IPS DF 4.7 (cell line): ENCODE results near the gene PPM1A.
"Not testable (repeated sequence)": the region's sequence is repeated elsewhere in the genome, so short reads cannot be mapped to it uniquely, and the experiment has no call there.

Experiments
- DNase-seq: peaks from one replicate; pipeline ENCODE4 v3.0.0-alpha.2; 2013; ENCODE audit warnings: low spot score; ENCODE audit errors: extremely low read depth

PPM1A gene

DNA sequence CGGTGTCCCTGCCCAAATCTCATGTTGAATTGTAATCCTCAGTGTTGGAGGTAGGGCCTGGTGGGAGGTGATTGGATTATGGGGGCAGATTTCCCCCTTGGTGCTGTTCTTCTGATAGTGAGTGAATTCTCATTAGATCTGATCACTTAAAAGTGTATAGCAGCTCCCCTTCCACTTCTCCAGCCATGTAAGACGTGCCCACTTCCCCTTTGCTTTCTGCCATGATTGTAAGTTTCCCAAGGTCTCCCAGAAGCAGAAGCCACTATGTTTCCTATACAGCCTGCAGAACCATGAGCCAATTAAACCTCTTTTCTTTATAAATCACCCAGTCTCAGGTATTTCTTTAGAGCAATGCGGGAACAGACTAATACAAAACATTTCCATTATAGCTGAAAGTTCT is 71.8 kb downstream of the PPM1A start:
- DNase-seq = not testable (repeated sequence)

DNA sequence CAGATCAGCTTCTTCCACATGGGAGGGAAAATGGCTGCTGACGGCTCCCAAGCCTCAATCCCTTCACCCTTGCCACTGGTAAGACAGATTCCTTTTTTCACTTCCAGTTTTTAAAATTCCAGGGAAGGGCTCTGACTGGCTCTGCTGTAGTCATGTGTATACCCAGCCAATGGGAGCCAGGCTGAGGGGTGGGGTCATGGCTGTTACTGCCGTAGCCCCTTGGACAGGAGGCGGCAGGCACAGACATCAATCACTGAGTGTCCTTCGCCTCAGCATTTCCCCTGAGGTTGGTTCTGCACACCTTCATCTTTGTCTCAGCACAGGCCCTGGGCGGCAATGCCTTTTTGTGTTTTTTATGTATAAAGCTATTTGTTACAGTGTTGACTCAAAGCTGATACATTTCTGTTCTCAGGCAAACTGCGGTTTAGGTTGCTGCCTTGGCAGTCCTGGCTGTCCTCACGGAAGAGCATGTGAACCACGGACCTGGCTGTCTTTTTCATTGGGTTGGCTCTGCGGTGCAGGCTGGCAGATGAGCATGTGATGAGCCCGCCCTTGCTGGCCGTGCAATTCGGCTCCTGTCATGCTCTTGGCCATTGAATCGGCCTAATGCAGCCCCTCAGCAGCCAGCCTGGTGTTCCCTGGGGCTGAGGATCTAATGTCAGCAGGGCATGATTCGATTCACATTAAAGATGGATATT is 74.3 kb downstream of the PPM1A start:
- no peak for DNase-seq

DNA sequence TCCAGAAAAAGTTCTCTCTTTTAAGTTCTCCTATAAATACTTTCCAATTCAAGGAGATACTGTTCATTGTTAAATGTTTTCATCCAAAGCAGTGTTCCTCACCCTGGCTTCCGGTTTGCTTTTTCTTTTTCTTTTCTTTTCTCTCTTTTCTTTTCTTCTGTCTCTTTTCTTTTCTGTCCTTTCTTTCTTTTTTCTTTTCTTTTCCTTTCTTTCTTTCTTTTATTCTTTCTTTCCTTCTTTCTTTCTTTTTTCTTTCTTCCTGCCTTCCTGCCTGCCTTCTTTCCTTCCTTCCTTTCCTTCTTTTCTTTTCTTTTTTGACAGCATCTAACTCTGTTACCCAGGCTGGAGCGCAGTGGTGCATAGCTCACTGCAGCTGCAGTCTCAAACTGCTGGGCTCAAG is 75.8 kb downstream of the PPM1A start:
- no peak for DNase-seq

DNA sequence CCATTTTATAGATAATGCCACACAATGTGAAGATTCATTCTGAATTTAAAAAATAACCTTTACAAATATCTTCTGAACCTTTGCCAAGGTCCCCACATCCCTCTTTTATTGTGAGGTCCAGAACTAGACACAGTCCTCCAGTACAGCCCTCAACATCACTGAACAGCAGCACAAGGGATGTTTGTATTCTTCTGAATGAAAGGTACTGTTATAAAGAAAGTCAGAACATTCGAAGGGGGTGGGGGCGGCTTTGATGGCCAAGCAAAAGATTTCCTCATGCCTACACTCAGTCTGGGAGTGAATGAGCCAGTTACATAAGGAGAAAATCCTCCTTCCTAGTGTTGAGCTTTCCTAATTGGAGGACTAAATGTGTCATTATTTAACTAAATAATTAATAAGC is 77.3 kb downstream of the PPM1A start:
- no peak for DNase-seq

DNA sequence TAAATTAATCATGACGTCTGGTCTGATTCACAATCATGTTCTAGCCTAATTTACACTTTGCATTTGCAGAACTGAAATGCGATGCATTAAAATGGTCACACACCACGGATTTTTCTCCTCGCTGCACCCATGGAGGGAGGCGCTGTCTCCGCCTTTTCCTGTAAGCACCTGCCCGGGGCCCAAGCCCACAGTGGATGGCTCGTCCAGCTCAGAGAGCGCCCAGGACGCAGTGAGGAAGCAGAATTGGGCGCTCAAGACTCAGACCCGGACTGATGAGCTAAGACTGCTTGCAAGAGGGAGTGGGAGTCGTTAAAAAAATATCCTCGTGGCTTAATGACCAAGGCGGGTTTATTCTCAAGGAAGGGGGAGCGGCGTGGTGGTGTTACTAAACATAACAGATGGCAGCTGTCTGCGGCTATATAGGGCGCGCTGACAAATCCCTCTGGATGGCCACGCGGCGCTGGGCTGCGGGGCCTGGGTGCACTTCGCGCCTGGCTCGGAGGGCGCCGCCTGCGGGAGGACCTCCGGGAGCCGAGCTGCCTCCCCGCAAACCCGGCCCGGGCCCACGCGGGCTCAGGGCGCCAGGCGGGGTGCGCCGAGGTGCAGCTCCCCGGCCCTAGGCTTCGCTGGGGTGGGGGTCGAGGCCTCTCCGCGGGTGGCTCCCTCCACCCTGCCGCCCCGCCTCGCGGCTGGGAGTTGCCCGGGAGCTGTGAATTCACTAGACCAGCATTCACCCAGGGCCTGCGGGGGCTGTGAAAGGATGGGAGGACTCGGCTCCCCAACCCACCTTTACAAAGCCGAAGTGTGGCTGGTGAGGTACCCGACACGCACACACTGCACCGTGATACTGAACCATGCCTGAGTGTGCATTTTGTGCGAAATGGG is 78.7 kb downstream of the PPM1A start:
- DNase-seq = no peak

DNA sequence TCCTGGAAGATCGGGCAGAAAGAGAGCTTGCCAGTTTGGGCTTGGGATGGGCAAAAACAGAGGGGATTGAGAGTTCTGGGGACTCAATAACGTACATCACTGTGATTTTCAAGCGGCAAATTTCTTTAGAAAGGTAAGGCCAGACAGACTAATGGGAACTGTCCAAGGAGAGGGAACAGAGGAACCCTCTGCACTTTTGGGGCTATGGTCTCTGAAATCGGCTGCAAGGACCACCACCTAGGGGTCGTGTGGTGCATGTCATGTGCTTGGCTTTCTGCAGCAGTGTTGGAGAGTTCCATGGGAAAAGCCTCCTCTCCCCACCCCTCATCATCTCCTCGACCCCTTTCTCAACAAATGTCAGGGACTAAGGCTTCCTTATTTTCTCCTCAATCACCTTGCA is 79.6 kb downstream of the PPM1A start:
- DNase-seq = no peak

DNA sequence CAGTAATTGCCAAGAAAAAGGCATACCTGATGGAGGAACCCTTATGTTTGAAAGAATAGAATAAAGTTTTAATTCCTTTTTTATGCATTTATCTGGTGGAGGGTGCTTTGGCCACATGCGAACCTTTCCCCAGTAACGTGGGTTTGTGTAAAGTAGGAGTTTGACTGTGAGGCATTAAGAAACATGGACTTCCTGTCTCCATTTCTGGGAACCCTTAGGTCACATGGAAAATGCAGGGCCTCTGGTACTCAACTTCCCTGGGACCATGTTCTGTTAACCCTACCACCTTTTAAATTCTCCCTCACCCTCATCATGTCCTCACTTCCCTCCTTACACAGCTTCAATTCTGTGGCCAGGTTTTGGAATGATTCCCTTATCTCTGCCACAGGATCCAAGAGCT is 80.3 kb downstream of the PPM1A start:
- no peak for DNase-seq

DNA sequence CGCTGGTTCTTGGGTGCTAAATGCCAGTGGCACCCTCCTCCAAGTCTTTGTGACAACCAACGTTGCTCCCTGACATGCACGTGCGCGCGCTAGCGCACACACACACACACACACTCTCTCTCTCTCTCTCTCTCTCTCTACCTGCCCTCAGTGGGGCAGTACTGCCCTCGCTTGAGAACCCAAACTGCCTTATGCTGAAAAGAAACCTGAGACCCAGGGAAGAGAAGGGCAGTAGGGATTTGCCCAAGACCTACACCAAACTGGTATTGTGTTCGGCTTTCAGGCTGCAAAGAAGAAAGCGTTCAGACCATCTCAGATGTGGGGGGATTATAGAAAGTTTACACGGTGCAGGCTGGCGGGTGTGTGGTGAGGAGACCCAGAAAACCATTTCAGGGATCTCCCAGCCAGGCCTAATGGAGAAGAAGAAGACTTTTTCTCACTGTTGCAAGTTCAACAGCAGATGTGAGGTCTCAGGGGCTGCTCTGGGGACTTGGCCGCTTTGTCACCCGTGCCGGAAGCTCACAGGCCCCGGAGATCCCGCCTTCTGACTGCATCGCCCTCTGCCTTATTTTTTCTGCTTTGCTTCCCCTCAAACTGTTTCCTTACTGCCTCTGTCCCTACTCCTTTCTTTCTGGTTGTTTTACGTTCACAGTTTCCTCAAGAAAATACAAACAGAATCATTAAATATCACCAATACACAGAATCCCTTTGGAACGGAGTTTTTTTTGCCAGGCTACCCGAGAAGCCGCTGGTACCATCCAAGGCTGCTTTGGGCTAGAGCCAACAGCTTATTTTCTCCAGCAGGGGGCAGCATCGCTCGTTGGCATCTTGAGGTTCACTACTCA is 82.4 kb downstream of the PPM1A start:
- DNase-seq = no peak

DNA sequence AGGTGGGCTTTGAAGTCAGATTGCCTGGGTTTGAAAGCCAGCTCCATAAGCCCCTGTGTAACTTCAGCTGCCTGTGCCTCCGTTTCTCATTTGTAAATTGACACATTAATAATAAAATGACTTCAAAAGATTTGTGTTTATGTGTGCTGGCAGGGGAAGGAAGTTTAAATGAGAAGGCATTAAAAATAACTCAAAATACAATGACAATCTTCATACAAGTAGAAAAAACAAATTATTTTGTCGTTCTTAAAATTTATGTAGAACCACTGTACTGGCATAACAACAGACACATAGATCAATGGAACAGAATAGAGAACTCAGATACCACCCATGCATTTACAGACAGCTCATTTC is 83.0 kb downstream of the PPM1A start:
- DNase-seq = no peak

DNA sequence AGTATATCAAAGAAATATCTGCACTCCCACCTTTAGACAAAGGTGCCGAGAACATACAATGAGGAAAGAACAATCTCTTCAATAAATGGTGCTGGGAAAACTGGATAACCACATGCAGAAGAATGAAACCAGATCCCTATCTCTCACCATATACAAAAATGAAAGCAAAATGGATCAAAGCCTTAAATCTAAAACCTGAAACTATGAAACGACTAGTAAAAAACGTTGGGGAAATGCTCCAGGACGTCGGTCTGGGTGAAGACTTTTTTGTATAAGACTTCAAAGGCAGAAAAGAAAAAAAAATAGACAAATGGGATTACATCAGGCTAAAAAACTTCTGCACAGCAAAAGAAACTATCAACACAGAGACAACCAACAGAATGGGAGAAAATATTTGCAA is 83.8 kb downstream of the PPM1A start:
- no peak for DNase-seq

DNA sequence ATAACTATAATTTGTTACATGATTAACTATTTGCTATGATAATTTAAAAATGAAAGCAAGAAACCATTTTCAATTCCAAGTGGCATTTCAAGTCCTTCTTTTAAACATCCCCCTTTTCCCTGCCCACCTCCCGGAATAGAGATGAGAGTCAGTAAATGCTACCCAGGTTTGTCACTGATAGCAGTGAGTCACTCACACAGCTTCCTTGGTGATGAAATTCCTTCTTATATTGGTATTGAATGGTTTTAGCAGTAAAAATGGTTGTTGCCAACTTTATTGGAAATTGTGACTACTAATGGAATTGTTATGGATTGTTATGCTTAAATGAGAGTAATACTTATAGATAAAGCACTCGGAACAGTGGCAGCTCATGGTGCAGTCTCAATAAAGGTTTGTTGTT is 90.5 kb downstream of the PPM1A start:
- DNase-seq = no peak

DNA sequence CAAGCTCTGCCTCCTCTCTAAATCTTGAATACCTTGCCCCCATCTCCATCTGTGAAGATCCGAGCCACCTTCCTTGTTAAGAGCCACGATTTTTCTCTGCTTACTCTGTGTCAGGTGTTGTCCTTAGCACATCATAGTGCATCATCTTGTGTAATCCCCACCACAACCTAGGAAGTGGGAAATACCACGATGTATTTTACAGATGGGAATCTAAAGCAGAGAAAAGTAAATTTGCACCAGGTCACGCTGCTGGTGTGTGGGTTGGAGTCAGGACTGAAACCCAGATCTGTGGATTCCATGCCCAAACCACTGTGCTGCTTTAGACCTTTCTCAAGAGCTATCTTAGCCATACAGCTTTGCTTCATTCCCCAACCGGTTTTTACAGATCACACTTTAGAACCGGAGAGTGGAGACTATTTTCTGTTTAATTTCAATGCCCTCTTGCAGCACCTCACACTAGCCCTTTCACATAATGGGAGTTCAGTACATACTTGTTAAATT is 94.6 kb downstream of the PPM1A start:
- DNase-seq = no peak

DNA sequence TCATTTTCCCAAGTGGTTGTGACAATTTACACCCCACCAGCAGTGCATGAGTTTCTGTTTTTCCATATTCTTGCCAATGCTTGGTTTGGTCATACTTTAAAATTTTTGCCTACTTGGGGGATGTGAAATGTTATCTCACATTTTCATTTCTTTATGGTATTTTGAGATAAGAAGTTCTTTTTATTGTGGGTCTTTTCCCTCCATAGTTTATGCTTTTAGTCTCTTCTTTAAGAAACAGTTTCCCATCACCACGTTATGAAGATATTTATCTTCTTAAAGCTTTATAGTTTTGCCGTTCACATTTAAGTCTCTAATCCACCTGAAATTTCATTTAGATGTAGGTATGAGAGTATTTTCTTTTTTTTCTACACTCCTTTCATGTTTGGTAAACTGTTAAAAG is 95.7 kb downstream of the PPM1A start:
- DNase-seq = no peak

DNA sequence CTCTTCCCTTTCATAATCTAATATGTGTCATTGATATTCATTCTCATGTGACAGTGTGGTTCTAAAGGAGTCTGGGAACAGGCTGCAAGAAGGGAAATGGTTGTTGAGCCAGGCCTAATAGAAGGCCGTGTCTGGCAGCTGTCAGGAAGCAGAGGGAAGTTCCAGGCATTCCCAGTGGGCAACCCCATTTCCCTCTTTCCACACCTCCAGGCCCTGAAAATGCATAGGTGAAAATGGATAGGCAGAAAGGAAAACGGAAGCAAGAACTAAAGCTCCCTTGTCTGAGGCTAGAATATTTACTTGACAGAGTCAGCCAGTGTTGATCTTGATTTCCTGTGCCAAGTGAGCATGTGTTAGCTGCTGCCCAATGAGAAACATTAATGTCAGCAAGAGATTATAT is 97.7 kb downstream of the PPM1A start:
- no peak for DNase-seq

DNA sequence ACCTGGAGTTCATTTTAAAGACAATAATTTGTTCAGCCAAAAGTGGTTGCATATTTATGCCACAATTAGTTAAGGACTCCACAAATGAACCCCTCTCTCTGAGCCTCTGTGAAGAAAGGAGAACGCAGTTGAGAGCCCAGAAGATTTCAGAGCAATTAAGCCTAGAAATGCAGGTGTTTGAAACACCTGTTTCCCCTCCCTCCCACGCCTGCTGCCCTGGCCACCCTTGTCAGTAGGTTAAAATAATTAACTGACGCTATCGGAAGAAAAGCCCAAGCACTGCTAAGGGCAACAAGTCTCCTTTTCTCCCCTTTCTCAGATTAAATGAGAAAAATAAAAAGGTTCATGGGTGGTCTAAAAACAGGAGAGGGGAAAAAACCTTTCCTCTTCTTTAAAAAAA is 99.2 kb downstream of the PPM1A start:
- no peak for DNase-seq
